NCI-H2029 (cell line): Measurements from ENCODE around the gene IQCE.

Source experiments
- DNase-seq: peaks from one replicate; lab custom pipeline; 2025; lab: John Stamatoyannopoulos, UW

The IQCE gene

GRCh38 chr7:2614631-2615330 lies 56.0 kb downstream of the IQCE start:
- DNase-seq: peak; percentile 66

- no peak for DNase-seq
These were observed 57.9 kb downstream of the IQCE start for GRCh38 chr7:2616387-2617324.

- no peak for DNase-seq
These were observed 58.6 kb downstream of the IQCE start for GRCh38 chr7:2617325-2617905.

GRCh38 chr7:2619116-2619515 lies 60.3 kb downstream of the IQCE start:
- DNase-seq: no peak

GRCh38 chr7:2621061-2621828 lies 62.5 kb downstream of the IQCE start:
- DNase-seq: no peak

GRCh38 chr7:2621948-2622640 lies 63.3 kb downstream of the IQCE start:
- DNase-seq: no peak

- DNase-seq: no peak
These were observed 64.3 kb downstream of the IQCE start for GRCh38 chr7:2622869-2623697.

- no peak for DNase-seq
These were observed 64.9 kb downstream of the IQCE start for GRCh38 chr7:2623698-2624014.

- DNase-seq: no peak
These were observed 65.6 kb downstream of the IQCE start for GRCh38 chr7:2624293-2624886.

GRCh38 chr7:2626498-2627117 lies 67.8 kb downstream of the IQCE start:
- DNase-seq: no peak

- DNase-seq: no peak
These were observed 68.7 kb downstream of the IQCE start for GRCh38 chr7:2627258-2628129.

- DNase-seq: no peak
These were observed 69.3 kb downstream of the IQCE start for GRCh38 chr7:2628130-2628482.

GRCh38 chr7:2628891-2629290 lies 70.1 kb downstream of the IQCE start:
- DNase-seq: no peak

- peak; percentile 61 for DNase-seq
These were observed 71.2 kb downstream of the IQCE start for GRCh38 chr7:2629746-2630681.

GRCh38 chr7:2631946-2632732 lies 73.4 kb downstream of the IQCE start, which contains the start of gene TTYH3:
Gene TTYH3, plus strand, starts transcription at chr7:2631986. Its CDS starts 170 bp downstream, at chr7:2632156.
- no peak for DNase-seq

- no peak for DNase-seq
These were observed 74.2 kb downstream of the IQCE start for GRCh38 chr7:2632733-2633537.
